OCI-LY7 (cell line): Measurements from ENCODE around the gene POLD2. TPM values are rescaled to one million over a fixed set of nuclear protein-coding genes. Genes with fewer than 3 reads are reported as not detected.
A peak's percentile ranks its signal among the peaks of the same experiment; 100 is the strongest.

Source experiments
- BruUV-seq: library from RNA; stranded (reverse); fragments of 400-500 nt; replicated peaks from 2 replicates; lab custom pipeline; 2021; lab: Mats Ljungman, UMichigan
- CTCF ChIA-PET: fragments of 300-600 bp; sonication (Branson Sonifier 250); formaldehyde crosslinking; loops from one replicate; lab custom pipeline; 2022; ENCODE audit warnings: antibody characterized with exemption; ENCODE audit not compliant: unreplicated experiment; lab: Charles Lee
- POLR2A ChIA-PET: fragments of 300-600 bp; sonication (Branson Sonifier 250); formaldehyde crosslinking; loops from one replicate; lab custom pipeline; 2022; ENCODE audit warnings: antibody characterized with exemption; lab: Charles Lee
- DNase-seq: peaks from one replicate; pipeline ENCODE4 v3.0.0-alpha.2; 2015; ENCODE audit warnings: low spot score
- H2AFZ ChIP-seq: fragments of 200-600 bp; sonication (generic), shearing (Covaris generic); 2 replicates; pipeline ENCODE4 v1.6.1; 2014; ENCODE audit warnings: mild to moderate bottlenecking, antibody characterized with exemption, low read length, moderate library complexity
- H3K27ac ChIP-seq: fragments of 200-600 bp; sonication (generic); 2 replicates; pipeline ENCODE4 v1.5.1; 2014; ENCODE audit warnings: mixed run types, low read depth, mild to moderate bottlenecking, moderate library complexity, low read length, inconsistent platforms; ENCODE audit not compliant: poor library complexity, severe bottlenecking
- H3K36me3 ChIP-seq: fragments of 200-600 bp; sonication (generic); 2 replicates; pipeline ENCODE4 v1.6.1; 2014; ENCODE audit warnings: mild to moderate bottlenecking, antibody characterized with exemption, low read length, moderate library complexity, mixed read lengths; ENCODE audit not compliant: insufficient read depth
- H3K4me1 ChIP-seq: fragments of 200-600 bp; sonication (generic); 2 replicates; pipeline ENCODE4 v1.5.1; 2014; ENCODE audit warnings: mild to moderate bottlenecking, low read length; ENCODE audit not compliant: insufficient read depth, poor library complexity, severe bottlenecking
- H3K4me2 ChIP-seq: fragments of 200-600 bp; sonication (generic); 2 replicates; pipeline ENCODE4 v1.6.1; 2014; ENCODE audit warnings: mild to moderate bottlenecking, low read length
- H3K4me3 ChIP-seq: fragments of 200-600 bp; sonication (generic); 2 replicates; pipeline ENCODE4 v1.5.1; 2014; ENCODE audit warnings: mild to moderate bottlenecking, low read depth, low read length; ENCODE audit not compliant: poor library complexity, severe bottlenecking
- H3K79me2 ChIP-seq: fragments of 200-600 bp; sonication (generic); 2 replicates; pipeline ENCODE4 v1.6.1; 2016; ENCODE audit warnings: low read depth, mild to moderate bottlenecking, low read length, moderate library complexity, mixed read lengths; ENCODE audit not compliant: insufficient read depth
- H3K9me2 ChIP-seq: fragments of 200-600 bp; sonication (generic); 2 replicates; pipeline ENCODE4 v1.6.1; 2016; ENCODE audit warnings: mild to moderate bottlenecking, low read length, mixed read lengths; ENCODE audit not compliant: insufficient read depth
- H3K9me3 ChIP-seq: fragments of 200-600 bp; sonication (generic); 2 replicates; pipeline ENCODE4 v1.6.1; 2014; ENCODE audit warnings: mild to moderate bottlenecking, mixed run types, low read length, mixed read lengths
- H4K20me1 ChIP-seq: fragments of 200-600 bp; sonication (generic); 2 replicates; pipeline ENCODE4 v1.6.1; 2014; ENCODE audit warnings: mild to moderate bottlenecking, antibody characterized with exemption, low read length, moderate library complexity, mixed read lengths; ENCODE audit not compliant: insufficient read depth
- EZH2phosphoT487 ChIP-seq: fragments of 200-600 bp; sonication (generic); IDR thresholded peaks from 2 replicates; pipeline ENCODE4 v1.6.1; 2018; ENCODE audit warnings: low read depth, borderline replicate concordance, mild to moderate bottlenecking, mixed run types, antibody characterized with exemption, low read length, moderate library complexity, mixed read lengths
- intact Hi-C: fragments of 100-400 bp; cut with micrococcal nuclease; formaldehyde crosslinking; loops from one replicate; pipeline ENCODE4 v1.10.0; 2022; ENCODE audit not compliant: unreplicated experiment
- total RNA-seq, 2 experiments: library from RNA; depleted of rRNA in 1 of 2; stranded (reverse); fragments of >200 nt in 1 of 2; shearing (Covaris generic) in 1 of 2; gene quantifications; 2 replicates each; pipeline ENCODE4 v1.2.3, GENCODE V29; 2014 to 2022
- TF ChIP-seq, protein P1 (sequence below): fragments of 200-600 bp; sonication (generic); conservative IDR thresholded peaks from 2 replicates; pipeline ENCODE4 v1.5.1; 2014; ENCODE audit warnings: mild to moderate bottlenecking, antibody characterized with exemption, low read length, moderate library complexity, mixed read lengths

POLD2 gene
- total RNA-seq, 2 experiments from 2014 or later = 230 to 261 TPM

DNA sequence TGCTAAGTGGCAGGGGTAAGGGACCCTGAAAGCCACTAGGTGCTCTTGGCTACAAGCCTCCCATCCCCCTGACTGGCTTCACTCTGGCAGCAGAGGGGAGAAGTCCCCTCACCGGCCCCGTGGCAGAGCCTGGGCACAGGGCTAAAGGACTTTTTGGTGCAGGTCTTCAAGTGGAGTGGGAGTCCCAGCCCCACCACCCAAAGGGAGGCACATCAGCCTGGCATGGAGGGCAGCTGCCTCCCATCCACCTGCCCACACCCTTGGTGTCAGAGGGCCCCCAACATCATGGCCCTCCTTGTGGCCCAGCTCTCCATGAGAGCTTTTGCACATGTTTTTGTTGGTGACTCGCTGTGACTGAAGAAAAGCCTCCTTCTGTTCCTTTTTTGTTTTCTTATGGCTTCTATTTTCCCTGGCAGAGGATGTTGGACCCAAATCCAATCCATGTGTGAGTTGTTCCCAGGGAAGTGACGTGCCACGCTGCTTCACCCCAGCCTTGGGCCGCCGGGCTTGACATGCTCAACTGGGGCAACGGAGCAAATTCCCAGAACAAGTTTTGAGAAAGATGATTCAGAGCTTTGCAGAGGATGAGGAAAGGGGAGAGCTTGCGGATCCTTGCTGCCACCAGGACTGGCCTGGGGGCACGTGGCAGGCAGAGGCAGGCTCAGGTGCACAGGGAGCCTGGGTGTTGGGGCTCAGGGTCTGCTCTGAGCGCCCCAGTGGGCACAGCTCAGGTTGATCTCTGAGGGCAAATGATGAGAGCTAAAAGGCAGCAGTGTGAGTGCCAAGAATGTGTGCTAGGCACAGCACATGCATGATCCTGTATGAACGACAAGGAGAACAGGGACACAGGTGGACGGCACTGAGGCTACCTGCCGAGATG is 21.1 kb downstream of the POLD2 start:
- Histone ChIP-seq H3K9me3 (no peaks in the 10 kb centered on the region), H3K9me2 (no peaks in the 10 kb centered on the region), H3K79me2 (no peaks in the 10 kb centered on the region), H2AFZ (no peak overlapping the region), H3K36me3 (no peaks in the 10 kb centered on the region), H3K4me3 (peak overlapping the region; percentile 53), H3K4me2 (peak overlapping the region; percentile 71), H3K4me1 (peaks cover 88% of the 10 kb centered on the region), H3K27ac (peak overlapping the region; percentile 98), H4K20me1 (no peaks in the 10 kb centered on the region)
- intact Hi-C loops = no loop called here
- ChIA-PET POLR2A (interaction anchor here (0.6 to 1.8 kb wide), 6 partner anchors 13 to 380 kb away, joined by 3 to 11 read pairs (median 4); partner anchors contain the start of gene POLD2), CTCF (interaction anchor here (1.0 to 1.4 kb wide), 2 partner anchors 21 kb away, joined by 3 to 25 read pairs; partner anchors contain the start of gene POLD2)
- DNase-seq = no peak
- BruUV-seq = no TSS peak
- TF ChIP-seq EZH2phosphoT487 = no peak
- TF ChIP-seq, protein P1, sequence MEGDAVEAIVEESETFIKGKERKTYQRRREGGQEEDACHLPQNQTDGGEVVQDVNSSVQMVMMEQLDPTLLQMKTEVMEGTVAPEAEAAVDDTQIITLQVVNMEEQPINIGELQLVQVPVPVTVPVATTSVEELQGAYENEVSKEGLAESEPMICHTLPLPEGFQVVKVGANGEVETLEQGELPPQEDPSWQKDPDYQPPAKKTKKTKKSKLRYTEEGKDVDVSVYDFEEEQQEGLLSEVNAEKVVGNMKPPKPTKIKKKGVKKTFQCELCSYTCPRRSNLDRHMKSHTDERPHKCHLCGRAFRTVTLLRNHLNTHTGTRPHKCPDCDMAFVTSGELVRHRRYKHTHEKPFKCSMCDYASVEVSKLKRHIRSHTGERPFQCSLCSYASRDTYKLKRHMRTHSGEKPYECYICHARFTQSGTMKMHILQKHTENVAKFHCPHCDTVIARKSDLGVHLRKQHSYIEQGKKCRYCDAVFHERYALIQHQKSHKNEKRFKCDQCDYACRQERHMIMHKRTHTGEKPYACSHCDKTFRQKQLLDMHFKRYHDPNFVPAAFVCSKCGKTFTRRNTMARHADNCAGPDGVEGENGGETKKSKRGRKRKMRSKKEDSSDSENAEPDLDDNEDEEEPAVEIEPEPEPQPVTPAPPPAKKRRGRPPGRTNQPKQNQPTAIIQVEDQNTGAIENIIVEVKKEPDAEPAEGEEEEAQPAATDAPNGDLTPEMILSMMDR = no peak

DNA sequence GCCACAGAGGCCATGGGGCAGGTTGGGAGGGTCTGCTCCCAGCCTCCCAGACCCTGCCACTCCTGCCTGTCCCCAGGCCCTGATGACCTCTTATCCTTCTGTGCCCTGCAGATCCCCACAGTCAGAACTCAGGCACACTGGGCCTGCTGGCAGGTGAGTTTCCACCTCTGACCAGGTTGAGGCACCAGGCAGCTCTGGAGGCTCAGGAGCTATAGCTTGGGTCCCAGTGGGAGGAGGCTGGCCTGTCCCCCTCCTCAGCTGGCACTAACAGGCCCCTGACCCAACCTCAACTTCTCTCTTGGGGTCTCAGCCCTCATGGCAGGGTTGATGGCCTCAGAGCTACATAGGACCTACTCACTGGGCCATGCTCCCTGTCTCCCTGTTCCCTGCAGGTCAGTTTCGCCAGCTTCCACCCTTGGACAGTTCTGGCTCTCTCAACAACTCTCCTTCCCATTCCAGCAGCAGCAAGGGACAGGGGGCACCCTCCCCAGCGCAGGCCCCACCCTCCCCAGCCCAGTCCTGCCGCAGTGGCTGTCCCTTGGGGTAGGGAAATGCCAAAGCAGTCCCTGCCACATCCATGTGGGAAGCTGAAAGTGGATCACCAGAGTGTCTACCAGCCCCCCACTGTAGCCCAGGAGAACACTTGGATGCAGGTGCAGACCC is 21.9 kb downstream of the POLD2 start:
- BruUV-seq = no TSS peak
- Histone ChIP-seq H3K4me1 (peaks cover 96% of the 10 kb centered on the region), H3K9me2 (no peaks in the 10 kb centered on the region), H3K27ac (peak overlapping the region; percentile 98), H3K4me2 (peak overlapping the region; percentile 71), H3K9me3 (no peaks in the 10 kb centered on the region), H4K20me1 (no peaks in the 10 kb centered on the region), H3K36me3 (no peaks in the 10 kb centered on the region), H3K79me2 (no peaks in the 10 kb centered on the region), H3K4me3 (peak overlapping the region; percentile 53), H2AFZ (peak overlapping the region; percentile 16; the same call in 1 of the 2 replicates)
- POLR2A ChIA-PET = interaction anchor here (0.6 to 1.8 kb wide), 5 partner anchors 20 to 381 kb away, joined by 3 to 11 read pairs (median 3); partner anchors contain the start of gene POLD2
- DNase-seq = no peak
- CTCF ChIA-PET = interaction anchor here (1.0 to 1.4 kb wide), 3 partner anchors 20 to 56 kb away, joined by 3 to 25 read pairs (median 3); partner anchors contain the start of gene POLD2
- TF ChIP-seq, protein P1 = no peak
- TF ChIP-seq EZH2phosphoT487 = no peak
- intact Hi-C loops = no loop called here
